ENCODE results near the gene MTPN.
A peak's percentile ranks its signal among the peaks of the same experiment; 100 is the strongest.

Gene MTPN

DNA sequence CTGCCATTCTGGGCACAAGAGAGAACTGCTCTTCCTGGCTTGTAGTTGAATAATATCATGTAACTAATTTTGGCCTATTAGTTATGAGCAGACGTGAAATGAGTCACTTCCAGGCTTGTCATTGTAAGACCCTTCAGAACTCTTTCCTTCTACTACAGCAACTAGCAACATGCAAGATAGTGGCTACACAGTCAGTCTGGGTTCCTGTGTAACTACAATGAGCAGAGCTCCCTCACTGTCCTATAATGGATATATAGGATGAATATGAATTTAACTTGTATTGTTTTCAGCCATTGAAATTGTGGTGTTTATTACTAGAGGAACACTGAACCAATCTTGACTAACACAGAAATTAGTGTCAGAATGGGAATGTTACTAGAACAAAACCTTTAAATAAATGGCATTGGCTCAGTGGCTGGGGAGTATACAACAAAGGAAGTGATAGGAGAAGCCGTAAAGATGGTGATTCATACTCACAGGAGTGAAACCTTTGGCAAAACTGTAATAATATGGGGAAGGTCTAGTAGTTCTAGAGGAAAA is 2.9 kb upstream of the MTPN start:
- Mint-ChIP-seq H3K27ac (no peak overlapping the region), H3K4me3 (no peak overlapping the region), H3K36me3 (ENCODE audit: low read depth) (no peaks in the 10 kb centered on the region), H3K4me1 (peaks cover 44% of the 10 kb centered on the region), H3K9me3 (no peaks in the 10 kb centered on the region), H3K27me3 (ENCODE audit: low read depth, poor library complexity) (no peaks in the 10 kb centered on the region)
- TF ChIP-seq, protein P1, sequence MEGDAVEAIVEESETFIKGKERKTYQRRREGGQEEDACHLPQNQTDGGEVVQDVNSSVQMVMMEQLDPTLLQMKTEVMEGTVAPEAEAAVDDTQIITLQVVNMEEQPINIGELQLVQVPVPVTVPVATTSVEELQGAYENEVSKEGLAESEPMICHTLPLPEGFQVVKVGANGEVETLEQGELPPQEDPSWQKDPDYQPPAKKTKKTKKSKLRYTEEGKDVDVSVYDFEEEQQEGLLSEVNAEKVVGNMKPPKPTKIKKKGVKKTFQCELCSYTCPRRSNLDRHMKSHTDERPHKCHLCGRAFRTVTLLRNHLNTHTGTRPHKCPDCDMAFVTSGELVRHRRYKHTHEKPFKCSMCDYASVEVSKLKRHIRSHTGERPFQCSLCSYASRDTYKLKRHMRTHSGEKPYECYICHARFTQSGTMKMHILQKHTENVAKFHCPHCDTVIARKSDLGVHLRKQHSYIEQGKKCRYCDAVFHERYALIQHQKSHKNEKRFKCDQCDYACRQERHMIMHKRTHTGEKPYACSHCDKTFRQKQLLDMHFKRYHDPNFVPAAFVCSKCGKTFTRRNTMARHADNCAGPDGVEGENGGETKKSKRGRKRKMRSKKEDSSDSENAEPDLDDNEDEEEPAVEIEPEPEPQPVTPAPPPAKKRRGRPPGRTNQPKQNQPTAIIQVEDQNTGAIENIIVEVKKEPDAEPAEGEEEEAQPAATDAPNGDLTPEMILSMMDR (IDR thresholded peaks at IDR 0.05) = no peak
- DNase-seq = no peak

DNA sequence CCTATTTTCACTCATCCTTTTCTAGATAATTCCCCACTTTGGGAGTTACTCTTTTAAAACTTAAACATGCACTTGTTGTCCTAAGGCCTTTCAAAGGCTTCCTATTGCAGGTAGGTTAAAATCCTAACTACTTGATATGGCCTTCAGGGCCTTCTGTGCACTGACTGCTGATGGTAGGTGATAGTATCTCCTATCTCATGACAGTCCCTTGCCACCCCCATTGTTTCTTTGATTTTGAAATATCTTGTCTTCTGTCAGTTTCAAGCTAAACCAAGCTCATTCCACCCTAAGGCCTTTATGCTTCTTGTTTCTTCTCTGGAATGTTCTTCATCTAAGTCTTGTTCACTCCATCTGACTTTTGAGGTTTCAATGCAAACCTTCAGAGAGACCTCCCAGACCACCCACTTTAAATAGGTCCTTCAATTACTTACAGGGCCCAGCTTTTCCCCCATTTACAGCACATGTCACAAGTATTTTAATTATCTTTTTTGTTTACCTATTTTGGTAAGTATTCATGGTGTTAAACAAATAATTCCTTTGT is 2.4 kb upstream of the MTPN start:
- Mint-ChIP-seq H3K27me3 (ENCODE audit: low read depth, poor library complexity) (no peaks in the 10 kb centered on the region), H3K36me3 (ENCODE audit: low read depth) (peaks cover 2% of the 10 kb centered on the region), H3K27ac (no peak overlapping the region), H3K9me3 (no peaks in the 10 kb centered on the region), H3K4me3 (peak overlapping the region; percentile 4), H3K4me1 (peaks cover 50% of the 10 kb centered on the region)
- DNase-seq = no peak
- TF ChIP-seq, protein P1 (IDR thresholded peaks at IDR 0.05) = no peak

DNA sequence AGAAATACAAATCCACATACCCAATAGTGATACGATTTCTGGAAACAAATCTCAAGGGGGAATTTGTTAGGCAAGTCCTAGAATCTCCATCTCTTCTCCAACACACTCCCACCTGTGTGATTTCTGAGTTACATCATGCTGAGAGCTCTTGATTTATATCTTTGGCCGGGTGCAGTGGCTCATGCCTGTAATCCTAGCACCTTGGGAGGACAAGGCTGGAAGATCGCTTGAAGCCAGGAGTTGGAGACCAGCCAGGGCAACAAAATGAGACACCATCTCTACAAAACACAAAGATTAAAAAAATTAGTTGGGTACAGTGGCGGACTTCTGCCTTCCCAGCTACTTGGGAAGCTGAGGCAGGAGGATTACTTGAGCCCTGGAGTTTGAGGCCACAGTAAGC is 1.5 kb upstream of the MTPN start:
- Mint-ChIP-seq H3K27me3 (ENCODE audit: low read depth, poor library complexity) (no peaks in the 10 kb centered on the region), H3K27ac (no peak overlapping the region), H3K36me3 (ENCODE audit: low read depth) (peaks cover 4% of the 10 kb centered on the region), H3K4me1 (peaks cover 55% of the 10 kb centered on the region), H3K9me3 (no peaks in the 10 kb centered on the region), H3K4me3 (no peak overlapping the region)
- DNase-seq = no peak
- TF ChIP-seq, protein P1 (IDR thresholded peaks at IDR 0.05) = no peak

DNA sequence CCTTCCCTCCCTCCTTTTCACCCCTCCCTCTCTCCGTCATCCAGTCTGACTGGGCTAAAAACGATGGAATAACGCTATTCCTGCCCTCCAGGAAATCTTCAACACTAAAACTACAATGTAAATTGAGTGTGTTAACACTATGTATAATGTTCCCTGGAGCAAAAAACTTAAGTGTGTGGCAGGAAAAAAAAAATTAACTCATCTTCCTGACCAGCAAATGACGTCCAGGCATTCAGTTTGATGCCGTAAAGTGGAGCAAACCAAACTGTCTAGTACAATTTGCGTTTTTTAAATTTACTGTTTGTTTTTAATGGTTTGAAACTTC is 545 bp upstream of the MTPN start:
- no peaks in the 10 kb centered on the region for H3K27me3 Mint-ChIP-seq (ENCODE audit: low read depth, poor library complexity)
- H3K9me3 Mint-ChIP-seq = no peaks in the 10 kb centered on the region
- H3K36me3 Mint-ChIP-seq (ENCODE audit: low read depth) = peaks cover 4% of the 10 kb centered on the region
- TF ChIP-seq, protein P1 (IDR thresholded peaks at IDR 0.05) = no peak
- DNase-seq = no peak
- peaks cover 60% of the 10 kb centered on the region for H3K4me1 Mint-ChIP-seq
- H3K4me3 Mint-ChIP-seq = peak overlapping the region; percentile 100
- no peak overlapping the region for H3K27ac Mint-ChIP-seq

- Mint-ChIP-seq H3K36me3 (ENCODE audit: low read depth) (peaks cover 11% of the 10 kb centered on the region), H3K4me3 (peak overlapping the region; percentile 100), H3K27me3 (ENCODE audit: low read depth, poor library complexity) (no peaks in the 10 kb centered on the region), H3K27ac (peak overlapping the region; percentile 96), H3K9me3 (no peaks in the 10 kb centered on the region), H3K4me1 (peaks cover 61% of the 10 kb centered on the region)
- TF ChIP-seq, protein P1 (IDR thresholded peaks at IDR 0.05) = no peak
- DNase-seq = no peak
These were observed 700 bp downstream of the MTPN start for GRCh38 chr7:135976312-135977006.

- no peak overlapping the region for H3K27ac Mint-ChIP-seq
- H3K27me3 Mint-ChIP-seq (ENCODE audit: low read depth, poor library complexity) = no peaks in the 10 kb centered on the region
- peak overlapping the region; percentile 100 for H3K4me3 Mint-ChIP-seq
- peaks cover 18% of the 10 kb centered on the region for H3K36me3 Mint-ChIP-seq (ENCODE audit: low read depth)
- peaks cover 61% of the 10 kb centered on the region for H3K4me1 Mint-ChIP-seq
- no peak for DNase-seq
- TF ChIP-seq, protein P1 (IDR thresholded peaks at IDR 0.05) = no peak
- no peaks in the 10 kb centered on the region for H3K9me3 Mint-ChIP-seq
These were observed 2.0 kb downstream of the MTPN start for GRCh38 chr7:135975166-135975565.

Measured in nephron progenitor cell (in vitro differentiated cells).